ENCODE results near the gene PALB2. TPM values are rescaled to one million over a fixed set of nuclear protein-coding genes. Genes with fewer than 3 reads are reported as not detected.
"Not testable (repeated sequence)": the region's sequence is repeated elsewhere in the genome, so short reads cannot be mapped to it uniquely, and the experiment has no call there.

The PALB2 gene
- total RNA-seq, 2 donors from 2014 or later = 4.4 to 7.9 TPM

DNA sequence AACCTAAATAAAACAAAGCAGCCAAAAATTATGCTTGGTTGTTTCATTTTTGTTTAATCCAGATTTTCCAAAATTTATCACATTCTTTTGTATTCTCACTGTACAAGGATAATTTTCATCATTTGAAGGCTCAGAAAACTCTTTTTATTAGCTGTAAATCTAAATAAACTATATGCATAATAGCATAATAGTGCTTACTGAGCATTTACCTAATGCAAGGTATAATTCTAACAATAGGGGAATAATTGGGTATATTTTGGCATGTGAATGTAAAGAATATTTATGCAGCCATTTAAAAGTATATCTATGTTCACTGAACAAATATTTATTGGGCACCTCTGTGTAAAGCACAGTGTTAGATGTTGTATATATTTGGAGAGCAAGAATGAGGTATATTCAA, 17.0 kb downstream of the PALB2 start:
- intact Hi-C loops (cut with DNase I) = no loop called here
- no peaks in the 10 kb centered on the region for H3K4me1 ChIP-seq
- no peak overlapping the region for H3K4me3 ChIP-seq
- DNase-seq = no peak
- TF ChIP-seq, protein P1, sequence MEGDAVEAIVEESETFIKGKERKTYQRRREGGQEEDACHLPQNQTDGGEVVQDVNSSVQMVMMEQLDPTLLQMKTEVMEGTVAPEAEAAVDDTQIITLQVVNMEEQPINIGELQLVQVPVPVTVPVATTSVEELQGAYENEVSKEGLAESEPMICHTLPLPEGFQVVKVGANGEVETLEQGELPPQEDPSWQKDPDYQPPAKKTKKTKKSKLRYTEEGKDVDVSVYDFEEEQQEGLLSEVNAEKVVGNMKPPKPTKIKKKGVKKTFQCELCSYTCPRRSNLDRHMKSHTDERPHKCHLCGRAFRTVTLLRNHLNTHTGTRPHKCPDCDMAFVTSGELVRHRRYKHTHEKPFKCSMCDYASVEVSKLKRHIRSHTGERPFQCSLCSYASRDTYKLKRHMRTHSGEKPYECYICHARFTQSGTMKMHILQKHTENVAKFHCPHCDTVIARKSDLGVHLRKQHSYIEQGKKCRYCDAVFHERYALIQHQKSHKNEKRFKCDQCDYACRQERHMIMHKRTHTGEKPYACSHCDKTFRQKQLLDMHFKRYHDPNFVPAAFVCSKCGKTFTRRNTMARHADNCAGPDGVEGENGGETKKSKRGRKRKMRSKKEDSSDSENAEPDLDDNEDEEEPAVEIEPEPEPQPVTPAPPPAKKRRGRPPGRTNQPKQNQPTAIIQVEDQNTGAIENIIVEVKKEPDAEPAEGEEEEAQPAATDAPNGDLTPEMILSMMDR (IDR thresholded peaks at IDR 0.05) = no peak
- TF ChIP-seq POLR2A (IDR thresholded peaks at IDR 0.05) = no peak
- ATAC-seq = no peak
- no peaks in the 10 kb centered on the region for H3K9me3 ChIP-seq
- peaks cover 0 to 27% of the 10 kb centered on the region in 2 donors for H3K36me3 ChIP-seq (replicated peaks in 1 of 2; ENCODE audit: insufficient read depth in 1 of 2, low read depth in 2 of 2)
- H3K27me3 ChIP-seq = no peaks in the 10 kb centered on the region
- no peak overlapping the region for H3K27ac ChIP-seq

DNA sequence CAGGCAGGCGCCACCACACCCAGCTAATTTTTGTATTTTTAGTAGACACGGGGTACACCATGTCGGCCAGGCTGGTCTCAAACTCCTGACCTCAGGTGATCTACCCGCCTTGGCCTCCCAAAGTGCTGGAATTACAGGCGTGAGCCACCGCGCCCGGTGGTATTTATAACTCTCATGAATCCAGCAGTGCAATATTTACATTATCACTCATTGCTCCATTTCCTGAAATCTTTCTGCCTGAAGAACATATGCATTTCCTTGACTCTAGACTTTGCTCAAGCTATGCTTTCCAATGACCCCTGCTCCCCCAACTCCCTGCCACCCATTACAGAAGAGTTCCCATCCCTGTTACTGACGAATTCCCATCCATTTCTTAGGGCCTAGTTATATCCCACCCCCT, 25.3 kb downstream of the PALB2 start:
- intact Hi-C loops (cut with DNase I) = no loop called here
- WGBS, 2 donors = 95 to 97% methylated on average over 9 of the region's 9 CpGs
- TF ChIP-seq POLR2A (IDR thresholded peaks at IDR 0.05) = no peak
- TF ChIP-seq, protein P1 (IDR thresholded peaks at IDR 0.05) = no peak
- no peak overlapping the region for H3K4me3 ChIP-seq
- H3K9me3 ChIP-seq = no peaks in the 10 kb centered on the region
- H3K27ac ChIP-seq = no peak overlapping the region
- ATAC-seq (no peak), DNase-seq (no peak)
- H3K36me3 ChIP-seq (replicated peaks in 1 of 2; ENCODE audit: insufficient read depth in 1 of 2, low read depth in 2 of 2) = no peaks in the 10 kb centered on the region
- H3K4me1 ChIP-seq = no peaks in the 10 kb centered on the region
- H3K27me3 ChIP-seq = no peaks in the 10 kb centered on the region

DNA sequence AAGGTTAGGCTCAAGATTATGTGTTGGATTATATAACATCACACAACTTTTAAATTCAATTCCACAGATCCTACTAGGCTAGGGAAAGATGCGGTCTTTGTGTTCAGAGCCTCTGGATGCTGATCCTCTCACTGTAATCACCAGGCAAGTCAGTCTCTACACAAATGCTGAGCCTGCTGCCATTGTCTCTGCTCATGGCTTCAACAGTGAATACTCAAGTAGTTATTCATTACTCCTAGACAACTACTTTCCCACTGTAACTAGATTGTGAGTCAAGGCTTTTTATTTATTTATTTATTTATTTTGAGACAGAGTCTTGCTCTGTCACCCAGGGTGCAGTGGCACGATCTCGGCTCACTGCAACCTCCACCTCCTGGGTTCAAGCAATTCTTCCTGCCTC, 29.2 kb downstream of the PALB2 start:
- intact Hi-C loops (cut with DNase I) = no loop called here
- DNase-seq = no peak
- no peak overlapping the region for H3K27ac ChIP-seq
- no peaks in the 10 kb centered on the region for H3K9me3 ChIP-seq
- ATAC-seq = no peak
- WGBS, 2 donors = 97 to 100% methylated on average over 3 of the region's 3 CpGs
- no peak overlapping the region for H3K4me3 ChIP-seq
- no peaks in the 10 kb centered on the region for H3K4me1 ChIP-seq
- TF ChIP-seq, protein P1 (IDR thresholded peaks at IDR 0.05) = no peak
- no peak for TF ChIP-seq POLR2A (IDR thresholded peaks at IDR 0.05)
- peaks cover 4 to 6% of the 10 kb centered on the region in 2 donors for H3K36me3 ChIP-seq (replicated peaks in 1 of 2; ENCODE audit: insufficient read depth in 1 of 2, low read depth in 2 of 2)
- no peaks in the 10 kb centered on the region for H3K27me3 ChIP-seq

DNA sequence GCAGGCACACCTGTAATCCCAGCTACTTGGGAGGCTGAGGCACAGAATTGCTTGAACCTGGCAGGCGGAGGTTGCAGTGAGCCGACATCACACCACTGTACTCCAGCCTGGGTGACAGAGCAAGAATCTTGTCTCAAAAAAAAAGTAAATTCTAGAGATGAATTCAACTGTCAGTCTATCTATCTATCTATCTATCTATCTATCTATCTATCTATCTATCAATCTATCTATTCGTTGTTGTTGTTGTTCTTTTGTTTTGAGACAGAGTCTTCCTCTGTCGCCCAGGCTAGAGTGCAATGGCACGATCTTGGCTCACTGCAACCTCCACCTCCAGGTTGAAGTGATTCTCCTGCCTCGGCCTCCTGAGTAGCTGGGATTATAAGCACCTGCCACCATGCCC, 30.2 kb downstream of the PALB2 start:
- ATAC-seq; H3K9me3 ChIP-seq; H3K27me3 ChIP-seq; H3K4me3 ChIP-seq; H3K27ac ChIP-seq; H3K4me1 ChIP-seq; H3K36me3 ChIP-seq (replicated peaks in 1 of 2; ENCODE audit: insufficient read depth in 1 of 2, low read depth in 2 of 2); DNase-seq; intact Hi-C loops (cut with DNase I): not testable (repeated sequence)
- WGBS, 2 donors = 90 to 95% methylated on average over 6 of the region's 6 CpGs

DNA sequence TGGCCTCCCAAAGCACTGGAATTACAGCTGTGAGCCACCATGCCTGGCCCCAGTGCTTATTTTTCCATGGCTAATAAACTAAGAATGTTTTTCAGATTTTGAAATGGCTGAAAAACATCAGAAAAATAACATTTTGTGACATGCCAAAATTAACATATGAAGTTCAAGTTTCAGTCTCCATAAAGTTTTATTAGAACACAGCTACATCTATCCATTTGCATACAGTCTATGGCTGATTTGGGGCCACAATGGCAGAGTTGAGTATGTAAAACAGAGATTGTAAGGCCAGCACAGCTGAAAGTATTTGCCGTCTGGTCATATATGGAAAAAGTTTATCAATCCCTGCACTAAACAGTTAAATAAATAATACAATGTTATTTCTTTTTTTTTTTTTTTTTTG, 31.2 kb downstream of the PALB2 start:
- DNase-seq (no peak), ATAC-seq (no peak)
- intact Hi-C loops (cut with DNase I) = no loop called here
- H3K4me3 ChIP-seq = no peak overlapping the region
- H3K27ac ChIP-seq = no peak overlapping the region
- 100% methylated on average over 1 of the region's 1 CpG for whole genome bisulfite sequencing, 2 donors
- no peak for TF ChIP-seq POLR2A (IDR thresholded peaks at IDR 0.05)
- TF ChIP-seq, protein P1 (IDR thresholded peaks at IDR 0.05) = no peak
- no peaks in the 10 kb centered on the region for H3K9me3 ChIP-seq
- peaks cover 4 to 6% of the 10 kb centered on the region in 2 donors for H3K36me3 ChIP-seq (replicated peaks in 1 of 2; ENCODE audit: insufficient read depth in 1 of 2, low read depth in 2 of 2)
- H3K27me3 ChIP-seq = no peaks in the 10 kb centered on the region
- H3K4me1 ChIP-seq = no peaks in the 10 kb centered on the region

Measured in body of pancreas (tissue), 4 donors.